Activated naive CD4-positive, alpha-beta T cell treated with anti-CD3 and anti-CD28 coated beads, Interleukin-2, amount 10 ng/mL, durations not matched to agents 7 days and 5 days (primary cell): ENCODE results near the gene RBMXL3.
"Not testable (repeated sequence)": the region's sequence is repeated elsewhere in the genome, so short reads cannot be mapped to it uniquely, and the experiment has no call there.

Experiments used
- CTCF ChIA-PET: fragments of 350-600 bp; sonication (Branson Sonifier 250); formaldehyde crosslinking; loops from one replicate; lab custom pipeline; 2021; ENCODE audit warnings: antibody characterized with exemption; lab: Charles Lee
- DNase-seq: peaks from one replicate; pipeline ENCODE4 v3.0.0-alpha.2; 2020
- H3K27ac Mint-ChIP-seq: one replicate; pipeline ENCODE4 v1.8.0; 2021; ENCODE audit warnings: mild to moderate bottlenecking, moderate library complexity, mixed read lengths
- H3K27me3 Mint-ChIP-seq: one replicate; pipeline ENCODE4 v1.8.0; 2021; ENCODE audit warnings: mild to moderate bottlenecking, mixed read lengths
- H3K36me3 Mint-ChIP-seq: one replicate; pipeline ENCODE4 v1.8.0; 2021; ENCODE audit warnings: mixed read lengths
- H3K4me1 Mint-ChIP-seq: one replicate; pipeline ENCODE4 v1.8.0; 2021; ENCODE audit warnings: mixed read lengths
- H3K4me3 Mint-ChIP-seq: one replicate; pipeline ENCODE4 v1.8.0; 2021; ENCODE audit warnings: mild to moderate bottlenecking, moderate library complexity, mixed read lengths
- H3K9me3 Mint-ChIP-seq: one replicate; pipeline ENCODE4 v1.8.0; 2021; ENCODE audit warnings: mixed read lengths

Gene RBMXL3

DNA sequence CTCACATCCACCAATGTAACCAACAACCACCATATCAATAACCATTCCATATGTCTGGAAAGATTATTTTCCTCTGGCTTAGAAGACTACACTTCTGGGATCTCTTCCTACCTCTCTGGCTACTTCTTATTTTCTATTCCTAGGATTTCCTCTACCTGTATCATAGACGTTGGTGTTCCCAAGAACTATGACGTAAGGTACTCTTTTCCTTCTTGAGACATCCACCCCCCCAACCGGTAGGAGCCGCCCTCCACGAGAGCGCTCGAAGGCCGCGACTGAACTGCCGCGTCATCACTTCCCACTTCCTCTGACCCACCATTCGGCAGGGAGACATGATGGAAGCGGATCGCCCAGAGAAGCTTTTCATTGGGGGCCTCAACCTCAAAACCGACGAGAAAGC lies at the start of gene RBMXL3:
Gene RBMXL3 (plus strand): TSS at position 301 of the 400 bp plus-strand sequence. CDS start 32 bp downstream, at position 333.
- no peak for DNase-seq
- Mint-ChIP-seq H3K9me3 (peaks cover 5% of the 10 kb centered on the region), H3K27ac (no peak within 1 kb of the TSS), H3K4me3 (no peak within 1 kb of the TSS), H3K36me3 (no peaks in the 10 kb centered on the region), H3K27me3 (no peaks in the 10 kb centered on the region), H3K4me1 (no peaks in the 10 kb centered on the region)
- CTCF ChIA-PET: no interaction called here

DNA sequence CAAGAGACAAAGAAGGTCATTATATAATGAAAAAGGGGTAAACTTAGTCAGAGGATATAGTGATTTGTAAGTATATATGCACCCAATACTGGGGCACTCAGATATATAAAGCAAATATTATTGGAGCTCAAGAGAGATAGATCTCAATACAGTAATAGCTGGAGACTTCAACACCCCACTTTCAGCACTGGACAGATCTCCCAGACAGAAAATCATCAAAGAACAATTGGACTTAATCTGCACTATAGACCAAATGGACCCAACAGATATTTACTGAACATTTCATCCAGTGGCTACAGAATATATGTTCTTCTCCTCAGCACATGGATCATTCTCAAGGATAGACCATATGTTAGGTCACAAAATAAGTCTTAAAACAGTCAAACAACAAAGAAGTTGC lies 47.2 kb upstream of the RBMXL3 start:
- Mint-ChIP-seq H3K27me3 (no peaks in the 10 kb centered on the region), H3K9me3 (no peaks in the 10 kb centered on the region), H3K4me3 (no peak overlapping the region), H3K27ac (no peak overlapping the region), H3K4me1 (no peaks in the 10 kb centered on the region), H3K36me3 (no peaks in the 10 kb centered on the region)
- DNase-seq: no peak
- CTCF ChIA-PET: no interaction called here

DNA sequence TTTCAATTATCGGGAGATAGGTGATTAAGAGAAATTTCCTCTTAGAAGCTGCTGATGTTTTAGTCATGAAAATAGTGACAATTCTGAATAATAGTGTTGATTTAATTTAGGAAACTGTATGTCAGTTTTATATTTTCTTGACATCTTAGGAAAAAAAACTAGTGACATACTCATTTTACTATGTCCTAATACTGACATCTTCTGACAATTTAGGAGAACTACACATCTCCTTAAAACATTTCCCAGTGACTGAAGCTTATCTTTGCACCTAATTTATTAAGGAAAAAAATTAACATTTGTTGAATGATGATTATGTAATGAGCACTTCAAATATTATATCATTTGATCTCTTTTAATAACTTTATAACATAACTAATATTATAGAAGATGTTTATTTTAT lies 42.0 kb upstream of the RBMXL3 start:
- Mint-ChIP-seq H3K4me1 (no peaks in the 10 kb centered on the region), H3K27me3 (no peaks in the 10 kb centered on the region), H3K27ac (no peak overlapping the region), H3K36me3 (no peaks in the 10 kb centered on the region), H3K4me3 (no peak overlapping the region), H3K9me3 (no peaks in the 10 kb centered on the region)
- CTCF ChIA-PET: interaction anchor here (0.6 kb wide), 1 partner anchor 134 kb away, joined by 3 read pairs; no protein-coding TSS in a partner anchor
- DNase-seq: no peak

DNA sequence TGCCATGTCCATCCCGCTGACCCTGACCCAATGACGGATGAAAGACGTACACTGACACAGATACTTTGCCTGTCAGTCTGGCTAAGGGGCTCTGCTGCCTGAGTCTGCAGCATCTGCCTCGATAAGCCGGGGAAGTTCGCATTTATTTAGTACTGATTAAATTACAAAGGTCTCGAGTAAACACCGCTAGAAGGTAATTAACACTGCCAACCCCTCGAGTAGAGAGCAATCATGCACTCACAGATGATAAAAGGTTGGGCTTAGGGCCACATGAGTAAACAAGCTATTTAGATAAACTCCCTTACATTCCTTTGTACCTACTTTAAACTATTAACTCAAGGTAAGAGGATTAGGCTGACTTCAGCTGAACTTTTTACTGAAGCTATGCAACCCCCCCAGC lies 16.0 kb upstream of the RBMXL3 start:
- no peak for DNase-seq
- H3K36me3 Mint-ChIP-seq: no peaks in the 10 kb centered on the region
- no peaks in the 10 kb centered on the region for H3K9me3 Mint-ChIP-seq
- H3K4me1 Mint-ChIP-seq: no peaks in the 10 kb centered on the region
- H3K27ac Mint-ChIP-seq: no peak overlapping the region
- CTCF ChIA-PET: no interaction called here
- H3K27me3 Mint-ChIP-seq: no peaks in the 10 kb centered on the region
- no peak overlapping the region for H3K4me3 Mint-ChIP-seq

DNA sequence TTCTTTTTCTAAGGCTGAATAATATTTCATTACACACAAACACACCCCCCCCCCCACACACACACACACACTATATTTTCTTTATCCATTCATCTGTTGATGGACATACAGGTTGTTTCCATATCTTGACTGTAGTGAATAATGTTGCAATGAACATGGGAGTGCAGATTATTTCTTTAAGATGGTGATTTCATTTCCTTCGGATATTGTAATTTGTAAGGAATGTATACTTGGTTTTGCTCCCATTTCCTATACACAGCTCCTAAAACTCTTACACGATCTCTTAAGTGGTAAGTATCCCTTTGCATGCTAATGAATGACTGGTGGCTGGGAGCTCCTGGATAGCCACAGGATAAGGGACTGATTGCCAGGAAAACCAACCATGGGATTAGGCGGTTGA lies 14.7 kb upstream of the RBMXL3 start:
- CTCF ChIA-PET: no interaction called here
- no peak overlapping the region for H3K27ac Mint-ChIP-seq
- no peaks in the 10 kb centered on the region for H3K4me1 Mint-ChIP-seq
- DNase-seq: no peak
- H3K9me3 Mint-ChIP-seq: no peaks in the 10 kb centered on the region
- no peaks in the 10 kb centered on the region for H3K27me3 Mint-ChIP-seq
- no peak overlapping the region for H3K4me3 Mint-ChIP-seq
- no peaks in the 10 kb centered on the region for H3K36me3 Mint-ChIP-seq

DNA sequence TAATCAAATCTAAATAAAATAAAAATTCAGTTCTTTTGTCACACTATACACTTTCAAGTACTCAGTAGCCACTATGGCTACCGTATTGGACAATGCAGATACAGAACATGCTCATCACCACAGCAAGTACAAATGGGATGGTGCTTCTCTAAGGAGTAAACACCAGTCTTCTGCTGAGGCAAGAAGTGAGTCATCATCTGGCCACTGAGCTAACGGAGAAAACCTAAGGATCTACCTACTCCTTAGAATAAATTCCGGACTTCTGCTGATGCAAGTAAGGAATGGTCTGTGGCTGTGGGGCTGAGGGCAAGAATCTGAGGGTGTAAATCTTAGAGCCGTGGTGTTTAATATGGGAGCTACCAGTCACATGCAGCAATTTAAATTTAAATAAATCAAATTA lies 11.3 kb upstream of the RBMXL3 start:
- Mint-ChIP-seq H3K4me3 (no peak overlapping the region), H3K27me3 (no peaks in the 10 kb centered on the region), H3K9me3 (no peaks in the 10 kb centered on the region), H3K27ac (no peak overlapping the region), H3K36me3 (no peaks in the 10 kb centered on the region), H3K4me1 (no peaks in the 10 kb centered on the region)
- CTCF ChIA-PET: no interaction called here
- no peak for DNase-seq

DNA sequence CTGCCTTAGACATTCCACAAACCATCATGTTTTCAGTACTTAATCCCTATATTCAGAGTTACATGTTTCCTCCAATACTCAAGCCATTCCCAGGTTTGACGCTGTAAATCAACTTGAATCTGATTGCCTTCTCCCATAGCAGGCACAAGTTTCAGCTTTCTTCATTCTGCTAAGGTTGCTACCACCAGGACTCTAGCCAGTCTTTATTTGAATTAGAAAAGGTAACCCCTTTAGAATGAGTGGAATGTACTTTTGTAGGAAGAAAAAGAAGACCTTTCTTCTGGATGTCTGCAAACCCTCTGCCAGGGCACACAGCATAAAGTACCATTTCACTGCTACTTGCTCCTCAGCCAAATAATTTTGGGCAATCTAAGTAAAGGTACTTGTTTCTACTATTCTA lies 10.7 kb upstream of the RBMXL3 start:
- Mint-ChIP-seq H3K27me3 (no peaks in the 10 kb centered on the region), H3K27ac (no peak overlapping the region), H3K4me1 (no peaks in the 10 kb centered on the region), H3K9me3 (no peaks in the 10 kb centered on the region), H3K36me3 (no peaks in the 10 kb centered on the region), H3K4me3 (no peak overlapping the region)
- DNase-seq: no peak
- CTCF ChIA-PET: no interaction called here

DNA sequence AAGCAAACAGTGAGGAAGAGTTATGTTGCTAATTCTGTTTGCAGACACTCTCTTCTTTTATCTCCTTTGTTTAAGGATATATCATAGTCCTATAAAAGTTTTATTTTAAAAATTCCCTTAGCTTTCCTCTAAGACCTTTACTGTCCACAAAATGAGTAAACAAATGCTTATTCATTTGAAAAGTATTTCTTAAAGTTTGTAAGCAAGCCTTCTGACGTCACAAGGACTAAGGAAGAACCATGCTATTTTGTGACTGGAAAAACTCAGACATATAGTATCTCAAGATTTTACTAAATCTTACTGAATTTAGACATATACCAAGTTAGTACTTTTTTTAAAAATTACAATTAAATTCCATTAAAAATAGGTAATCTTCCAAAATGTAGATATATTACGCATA lies 5.2 kb upstream of the RBMXL3 start:
- CTCF ChIA-PET: no interaction called here
- Mint-ChIP-seq H3K4me1 (no peaks in the 10 kb centered on the region), H3K27ac (no peak overlapping the region), H3K4me3 (no peak overlapping the region), H3K36me3 (no peaks in the 10 kb centered on the region), H3K9me3 (peaks cover 2% of the 10 kb centered on the region), H3K27me3 (no peaks in the 10 kb centered on the region)
- no peak for DNase-seq

DNA sequence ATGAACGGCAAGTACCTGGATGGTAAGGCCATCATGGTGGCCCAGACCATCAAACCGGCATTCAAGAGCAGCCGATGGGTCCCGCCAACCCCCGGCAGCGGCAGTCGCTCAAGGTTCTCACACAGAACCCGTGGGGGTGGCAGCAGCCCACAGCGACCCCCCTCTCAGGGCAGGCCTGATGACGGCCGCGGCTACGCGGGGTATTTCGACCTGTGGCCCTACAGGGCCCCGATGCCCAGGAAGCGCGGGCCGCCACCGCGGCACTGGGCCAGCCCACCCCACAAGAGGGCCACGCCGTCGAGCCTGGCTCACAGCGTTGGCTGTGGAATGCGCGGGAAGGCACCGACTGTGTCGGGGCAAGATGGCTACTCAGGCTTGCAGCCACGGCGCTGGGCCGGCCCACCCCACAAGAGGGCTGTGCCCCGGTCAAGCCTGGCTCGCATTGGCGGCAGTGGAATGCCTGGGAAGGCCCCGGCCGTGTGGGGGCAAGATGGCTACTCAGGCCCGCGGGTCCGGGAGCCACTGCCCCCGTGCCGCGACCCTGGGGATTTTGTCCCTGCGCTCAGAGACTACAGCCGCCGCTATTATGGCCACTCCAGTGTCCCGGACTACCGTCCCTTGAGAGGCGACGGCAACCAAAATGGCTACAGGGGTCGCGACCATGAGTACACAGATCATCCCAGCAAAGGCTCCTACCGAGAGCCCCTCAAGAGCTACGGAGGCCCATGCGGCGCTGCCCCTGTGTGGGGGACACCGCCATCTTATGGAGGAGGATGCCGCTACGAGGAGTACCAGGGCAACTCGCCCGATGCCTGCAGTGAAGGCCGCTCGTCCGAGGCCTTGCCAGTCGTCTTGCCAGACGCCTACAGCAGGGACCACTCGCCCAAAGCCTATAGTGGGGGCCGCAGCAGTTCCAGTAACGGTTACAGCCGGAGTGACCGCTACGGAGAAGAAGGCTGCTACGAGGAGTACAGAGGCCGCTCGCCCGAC lies 731 bp downstream of the RBMXL3 start:
- H3K27me3 Mint-ChIP-seq: no peaks in the 10 kb centered on the region
- H3K9me3 Mint-ChIP-seq: peaks cover 5% of the 10 kb centered on the region
- no peak for DNase-seq
- no peak overlapping the region for H3K4me3 Mint-ChIP-seq
- CTCF ChIA-PET: no interaction called here
- H3K36me3 Mint-ChIP-seq: no peaks in the 10 kb centered on the region
- H3K4me1 Mint-ChIP-seq: no peaks in the 10 kb centered on the region
- no peak overlapping the region for H3K27ac Mint-ChIP-seq

DNA sequence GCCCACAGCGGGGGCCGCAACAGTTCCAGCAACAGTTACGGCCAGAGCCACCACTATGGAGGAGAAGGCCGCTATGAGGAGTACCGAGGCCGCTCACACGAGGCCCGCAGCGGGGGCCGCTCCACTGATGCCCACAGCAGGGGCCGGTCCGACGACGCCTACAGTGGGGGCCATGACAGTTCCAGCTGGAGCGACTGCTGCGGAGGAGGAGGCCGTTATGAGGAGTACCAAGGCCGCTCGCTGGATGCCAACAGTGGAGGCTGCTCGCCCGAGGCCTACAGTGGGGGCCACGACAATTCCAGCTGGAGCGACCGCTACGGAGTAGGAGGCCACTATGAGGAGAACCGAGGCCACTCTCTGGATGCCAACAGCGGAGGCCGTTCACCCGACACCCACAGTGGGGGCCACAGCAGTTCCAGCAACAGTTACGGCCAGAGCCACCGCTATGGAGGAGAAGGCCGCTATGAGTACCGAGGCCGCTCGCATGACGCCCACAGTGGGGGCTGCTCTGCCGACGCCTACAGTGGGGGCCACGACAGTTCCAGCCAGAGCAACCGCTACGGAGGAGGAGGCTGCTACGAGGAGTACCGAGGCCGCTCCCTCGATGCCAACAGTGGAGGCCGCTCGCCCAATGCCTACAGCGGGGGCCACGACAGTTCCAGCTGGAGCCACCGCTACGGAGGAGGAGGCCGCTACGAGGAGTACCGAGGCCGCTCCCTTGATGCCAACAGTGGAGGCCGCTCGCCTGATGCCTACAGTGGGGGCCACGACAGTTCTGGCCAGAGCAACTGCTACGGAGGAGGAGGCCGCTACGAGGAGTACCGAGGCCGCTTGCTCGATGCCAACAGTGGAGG lies 1.7 kb downstream of the RBMXL3 start:
- Mint-ChIP-seq H3K4me3 (no peak overlapping the region), H3K27ac (no peak overlapping the region), H3K27me3 (no peaks in the 10 kb centered on the region), H3K9me3 (peaks cover 5% of the 10 kb centered on the region), H3K36me3 (no peaks in the 10 kb centered on the region), H3K4me1 (no peaks in the 10 kb centered on the region)
- no peak for DNase-seq
- CTCF ChIA-PET: no interaction called here

DNA sequence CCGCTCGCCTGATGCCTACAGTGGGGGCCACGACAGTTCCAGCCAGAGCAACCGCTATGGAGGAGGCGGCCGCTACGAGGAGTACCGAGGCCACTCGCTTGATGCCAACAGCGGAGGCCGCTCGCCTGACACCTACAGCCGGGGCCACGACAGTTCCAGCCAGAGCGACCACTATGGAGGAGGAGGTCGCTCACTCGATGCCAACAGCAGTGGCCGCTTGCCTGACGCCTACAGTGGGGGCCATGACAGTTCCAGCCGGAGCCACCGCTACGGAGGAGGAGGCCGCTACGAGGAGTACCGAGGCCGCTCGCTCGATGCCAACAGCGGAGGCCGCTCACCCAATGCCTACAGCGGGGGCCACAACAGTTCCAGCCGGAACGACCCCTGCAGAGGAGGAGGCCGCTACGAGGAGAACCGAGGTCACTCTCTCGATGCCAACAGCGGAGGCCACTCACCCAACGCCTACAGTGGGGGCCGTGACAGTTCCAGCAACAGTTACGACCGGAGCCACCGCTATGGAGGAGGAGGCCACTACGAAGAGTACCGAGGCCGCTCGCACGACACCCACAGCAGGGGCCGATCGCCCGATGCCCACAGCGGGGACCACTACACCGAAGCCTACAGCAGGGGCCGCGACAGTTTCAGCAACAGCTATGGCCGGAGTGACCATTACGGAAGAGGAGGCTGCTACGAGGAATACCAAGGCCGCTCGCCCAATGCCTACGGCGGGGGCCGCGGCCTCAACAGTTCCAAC lies 2.5 kb downstream of the RBMXL3 start:
- peaks cover 5% of the 10 kb centered on the region for H3K9me3 Mint-ChIP-seq
- H3K36me3 Mint-ChIP-seq: no peaks in the 10 kb centered on the region
- H3K4me3 Mint-ChIP-seq: no peak overlapping the region
- DNase-seq: no peak
- no peaks in the 10 kb centered on the region for H3K27me3 Mint-ChIP-seq
- no peak overlapping the region for H3K27ac Mint-ChIP-seq
- no peaks in the 10 kb centered on the region for H3K4me1 Mint-ChIP-seq
- CTCF ChIA-PET: no interaction called here

DNA sequence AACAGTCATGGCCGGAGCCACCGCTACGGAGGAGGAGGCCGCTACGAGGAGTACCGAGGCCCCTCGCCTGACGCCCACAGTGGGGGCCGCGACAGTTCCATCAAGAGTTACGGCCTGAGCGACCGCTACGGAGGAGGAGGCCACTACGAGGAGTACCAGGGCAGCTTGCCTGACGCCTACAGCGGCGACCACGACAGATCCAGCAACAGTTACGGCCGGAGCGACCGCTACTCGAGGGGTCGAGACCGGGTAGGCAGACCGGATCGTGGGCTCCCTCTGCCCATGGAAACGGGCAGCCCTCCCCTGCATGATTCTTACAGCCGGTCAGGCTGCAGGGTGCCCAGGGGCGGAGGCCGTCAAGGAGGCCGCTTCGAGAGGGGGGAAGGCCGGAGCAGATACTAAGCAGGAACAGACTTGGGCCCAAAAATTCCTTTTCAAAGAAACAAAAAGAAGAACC lies 3.1 kb downstream of the RBMXL3 start:
- CTCF ChIA-PET: no interaction called here
- H3K4me1 Mint-ChIP-seq: no peaks in the 10 kb centered on the region
- no peaks in the 10 kb centered on the region for H3K27me3 Mint-ChIP-seq
- no peak for DNase-seq
- no peak overlapping the region for H3K4me3 Mint-ChIP-seq
- no peaks in the 10 kb centered on the region for H3K36me3 Mint-ChIP-seq
- H3K9me3 Mint-ChIP-seq: peaks cover 5% of the 10 kb centered on the region
- H3K27ac Mint-ChIP-seq: no peak overlapping the region

DNA sequence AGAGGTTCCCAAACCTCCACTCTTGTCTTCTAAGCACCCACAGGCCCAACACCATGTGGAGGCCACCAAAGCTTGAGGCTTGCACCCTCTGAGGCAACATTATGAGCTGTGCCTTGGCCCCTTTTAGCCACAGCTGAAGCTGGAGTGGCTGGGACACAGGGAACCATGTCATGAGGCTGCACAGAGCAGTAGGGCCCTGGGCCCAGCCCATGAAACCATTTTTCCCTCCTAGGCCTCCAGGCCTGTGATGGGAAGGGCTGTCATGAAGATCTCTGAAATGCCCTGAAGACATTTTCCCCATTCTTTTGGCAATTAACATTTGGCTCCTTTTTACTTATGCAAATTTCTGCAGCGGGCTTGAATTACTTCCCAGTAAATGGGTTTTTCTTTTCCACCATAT lies 14.8 kb downstream of the RBMXL3 start:
- Mint-ChIP-seq H3K36me3 (no peaks in the 10 kb centered on the region), H3K4me3 (no peak overlapping the region), H3K9me3 (peaks cover 6% of the 10 kb centered on the region), H3K27me3 (no peaks in the 10 kb centered on the region), H3K4me1 (no peaks in the 10 kb centered on the region), H3K27ac (no peak overlapping the region)
- CTCF ChIA-PET: no interaction called here
- no peak for DNase-seq

DNA sequence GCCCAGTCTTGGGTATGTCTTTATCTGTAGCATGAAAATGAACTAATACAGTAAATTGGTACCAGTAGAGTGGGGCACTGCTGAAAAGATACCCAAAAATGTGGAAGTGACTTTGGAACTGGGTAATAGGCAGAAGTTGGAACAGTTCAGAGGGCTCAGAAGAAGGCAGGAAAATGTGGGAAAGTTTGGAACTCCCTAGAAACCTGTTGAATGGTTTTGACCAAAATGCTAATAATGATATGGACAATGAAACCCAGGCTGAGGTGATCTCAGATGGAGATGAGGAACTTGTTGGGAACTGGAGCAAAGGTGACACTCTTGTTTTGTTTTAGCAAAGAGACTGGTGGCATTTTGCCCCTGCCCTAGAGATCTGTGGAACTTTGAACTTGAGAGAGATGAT lies 20.3 kb downstream of the RBMXL3 start:
- H3K27me3 Mint-ChIP-seq, H3K4me3 Mint-ChIP-seq, H3K27ac Mint-ChIP-seq, DNase-seq, H3K4me1 Mint-ChIP-seq, H3K9me3 Mint-ChIP-seq, CTCF ChIA-PET, H3K36me3 Mint-ChIP-seq: not testable (repeated sequence)
